Measurements from ENCODE around the gene SYPL1. TPM values are rescaled to one million over a fixed set of nuclear protein-coding genes. Genes with fewer than 3 reads are reported as not detected.

The SYPL1 gene
- total and polyA plus RNA-seq, 4 experiments from 2014 or later, result 46.9 to 78.3 (median 61.7) TPM

- ChIA-PET POLR2A (ENCODE audit: partially characterized antibody) (interaction anchor here (0.6 to 5.2 kb wide), 18 partner anchors 10 to 1100 kb away, joined by 3 to 142 read pairs (median 5); partner anchors contain the start of genes NAMPT and RINT1), CTCF (ENCODE audit: partially characterized antibody) (interaction anchor here (1.2 to 4.5 kb wide), 5 partner anchors 11 to 55 kb away, joined by 4 to 25 read pairs (median 5); no protein-coding TSS in a partner anchor)
- peaks cover 0 to 4% of the 10 kb centered on the region in 2 donors for H3K36me3 Mint-ChIP-seq
- H3K9me3 Mint-ChIP-seq, result no peaks in the 10 kb centered on the region
- H3K4me3 Mint-ChIP-seq, result peak overlapping the region; percentile 86 to 96 (median 90)
- H3K27ac Mint-ChIP-seq, result peak overlapping the region; percentile 84 to 98 (median 97)
- intact Hi-C loops (cut with micrococcal nuclease), result loop anchor here (1.0 to 10.0 kb wide), 10 partner anchors 40 to 1168 kb away; partner anchors contain the start of genes ATXN7L1, CCDC71L, HBP1 and NAMPT
- H3K4me1 Mint-ChIP-seq, result peaks cover 53 to 75% (median 65%) of the 10 kb centered on the region in 4 donors
- Histone ChIP-seq H3K4me3 (ENCODE audit: low read length in 2 of 2) (peak overlapping the region; percentile 32 to 60), H3K27me3 (ENCODE audit: insufficient read depth, low read length) (no peaks in the 10 kb centered on the region), H3K4me1 (ENCODE audit: insufficient read depth, low read length) (peaks cover 52% of the 10 kb centered on the region), H3K9me3 (ENCODE audit: control insufficient read depth in 1 of 2, low read length in 2 of 2) (no peaks in the 10 kb centered on the region), H3K36me3 (ENCODE audit: insufficient read depth, low read length) (no peaks in the 10 kb centered on the region), H3K27ac (ENCODE audit: low read depth, low read length) (peak overlapping the region; percentile 69)
- no peak for DNase-seq
- H3K27me3 Mint-ChIP-seq, result no peaks in the 10 kb centered on the region
These were observed 885 bp upstream of the SYPL1 start for GRCh38 chr7:106112972-106113421.

- Histone ChIP-seq H3K27ac (ENCODE audit: low read depth, low read length) (peak overlapping the region; percentile 69), H3K9me3 (ENCODE audit: control insufficient read depth in 1 of 2, low read length in 2 of 2) (no peaks in the 10 kb centered on the region), H3K4me3 (ENCODE audit: low read length in 2 of 2) (peak overlapping the region; percentile 60 to 76), H3K27me3 (ENCODE audit: insufficient read depth, low read length) (no peaks in the 10 kb centered on the region), H3K36me3 (ENCODE audit: insufficient read depth, low read length) (no peaks in the 10 kb centered on the region), H3K4me1 (ENCODE audit: insufficient read depth, low read length) (peaks cover 52% of the 10 kb centered on the region)
- ChIA-PET POLR2A (ENCODE audit: partially characterized antibody) (interaction anchor here (0.6 to 5.2 kb wide), 26 partner anchors 9 to 1098 kb away, joined by 3 to 142 read pairs (median 4); partner anchors contain the start of genes CCDC71L and NAMPT), CTCF (ENCODE audit: partially characterized antibody) (interaction anchor here (0.8 to 4.5 kb wide), 7 partner anchors 9 to 580 kb away, joined by 3 to 25 read pairs (median 4); partner anchors contain the start of gene RINT1)
- Mint-ChIP-seq H3K4me1 (peaks cover 48 to 71% (median 60%) of the 10 kb centered on the region in 4 donors), H3K27me3 (no peaks in the 10 kb centered on the region), H3K4me3 (peak overlapping the region; percentile 88 to 96 (median 92)), H3K36me3 (peaks cover 0 to 4% of the 10 kb centered on the region in 2 donors), H3K9me3 (no peaks in the 10 kb centered on the region), H3K27ac (peak overlapping the region; percentile 84 to 98 (median 95))
- peak in 2 of 5 donors; percentile 16 to 64 for DNase-seq
- intact Hi-C loops (cut with micrococcal nuclease), result loop anchor here (1.0 to 10.0 kb wide), 12 partner anchors 40 to 1167 kb away; partner anchors contain the start of genes ATXN7L1, CCDC71L, HBP1 and NAMPT
These were observed 426 bp downstream of the SYPL1 start for GRCh38 chr7:106111655-106112117.

- peaks cover 0 to 4% of the 10 kb centered on the region in 2 donors for H3K36me3 Mint-ChIP-seq
- H3K4me3 Mint-ChIP-seq, result peak overlapping the region; percentile 76 to 94 (median 91)
- H3K9me3 Mint-ChIP-seq, result no peaks in the 10 kb centered on the region
- ChIA-PET CTCF (ENCODE audit: partially characterized antibody) (interaction anchor here (0.8 to 4.5 kb wide), 5 partner anchors 34 to 579 kb away, joined by 3 to 25 read pairs (median 6); partner anchors contain the start of gene RINT1), POLR2A (ENCODE audit: partially characterized antibody) (interaction anchor here (0.6 to 5.2 kb wide), 20 partner anchors 8 to 1098 kb away, joined by 3 to 142 read pairs (median 4); partner anchors contain the start of gene CCDC71L)
- H3K4me1 ChIP-seq (ENCODE audit: insufficient read depth, low read length), result peaks cover 52% of the 10 kb centered on the region
- peaks cover 43 to 69% (median 58%) of the 10 kb centered on the region in 4 donors for H3K4me1 Mint-ChIP-seq
- no peaks in the 10 kb centered on the region for H3K36me3 ChIP-seq (ENCODE audit: insufficient read depth, low read length)
- H3K4me3 ChIP-seq (ENCODE audit: low read length in 2 of 2), result peak overlapping the region; percentile 60 to 76
- peak overlapping the region; percentile 69 for H3K27ac ChIP-seq (ENCODE audit: low read depth, low read length)
- H3K27ac Mint-ChIP-seq, result peak overlapping the region; percentile 69 to 97 (median 93)
- DNase-seq, result peak in 2 of 5 donors; percentile 14 to 20
- H3K27me3 Mint-ChIP-seq, result no peaks in the 10 kb centered on the region
- no peaks in the 10 kb centered on the region for H3K27me3 ChIP-seq (ENCODE audit: insufficient read depth, low read length)
- H3K9me3 ChIP-seq (ENCODE audit: control insufficient read depth in 1 of 2, low read length in 2 of 2), result no peaks in the 10 kb centered on the region
- intact Hi-C loops (cut with micrococcal nuclease), result loop anchor here (1.0 to 10.0 kb wide), 9 partner anchors 40 to 1166 kb away; partner anchors contain the start of genes ATXN7L1, CCDC71L, HBP1 and RINT1
These were observed 1.0 kb downstream of the SYPL1 start for GRCh38 chr7:106110885-106111654.

GRCh38 chr7:106110238-106110560 lies 1.9 kb downstream of the SYPL1 start:
- Histone ChIP-seq H3K4me1 (ENCODE audit: insufficient read depth, low read length) (peaks cover 57% of the 10 kb centered on the region), H3K9me3 (ENCODE audit: control insufficient read depth in 1 of 2, low read length in 2 of 2) (no peaks in the 10 kb centered on the region), H3K27me3 (ENCODE audit: insufficient read depth, low read length) (no peaks in the 10 kb centered on the region), H3K4me3 (ENCODE audit: low read length in 2 of 2) (no peak overlapping the region), H3K36me3 (ENCODE audit: insufficient read depth, low read length) (no peaks in the 10 kb centered on the region), H3K27ac (ENCODE audit: low read depth, low read length) (peak overlapping the region; percentile 18)
- ChIA-PET CTCF (ENCODE audit: partially characterized antibody) (interaction anchor here (3.4 to 4.5 kb wide), 2 partner anchors 39 to 44 kb away, joined by 9 to 25 read pairs; no protein-coding TSS in a partner anchor), POLR2A (ENCODE audit: partially characterized antibody) (interaction anchor here (2.3 to 5.2 kb wide), 3 partner anchors 13 to 87 kb away, joined by 10 to 142 read pairs (median 24); no protein-coding TSS in a partner anchor)
- no peak for DNase-seq
- Mint-ChIP-seq H3K4me1 (peaks cover 47 to 73% (median 61%) of the 10 kb centered on the region in 4 donors), H3K4me3 (peak overlapping the region; percentile 14 to 64 (median 49)), H3K36me3 (peaks cover 0 to 6% of the 10 kb centered on the region in 2 donors), H3K27ac (peak overlapping the region; percentile 48 to 84 (median 76)), H3K27me3 (no peaks in the 10 kb centered on the region), H3K9me3 (no peaks in the 10 kb centered on the region)
- intact Hi-C loops (cut with micrococcal nuclease), result loop anchor here (2.0 to 10.0 kb wide), 8 partner anchors 53 to 1165 kb away; partner anchors contain the start of genes ATXN7L1, CCDC71L, HBP1 and RINT1

GRCh38 chr7:106109521-106110237 lies 2.4 kb downstream of the SYPL1 start:
- intact Hi-C loops (cut with micrococcal nuclease), result loop anchor here (2.0 to 10.0 kb wide), 8 partner anchors 53 to 1165 kb away; partner anchors contain the start of genes ATXN7L1, CCDC71L, HBP1 and RINT1
- H3K36me3 ChIP-seq (ENCODE audit: insufficient read depth, low read length), result no peaks in the 10 kb centered on the region
- H3K4me1 ChIP-seq (ENCODE audit: insufficient read depth, low read length), result peaks cover 53% of the 10 kb centered on the region
- peaks cover 0 to 6% of the 10 kb centered on the region in 2 donors for H3K36me3 Mint-ChIP-seq
- H3K4me3 ChIP-seq (ENCODE audit: low read length in 2 of 2), result no peak overlapping the region
- H3K4me1 Mint-ChIP-seq, result peaks cover 48 to 73% (median 60%) of the 10 kb centered on the region in 4 donors
- CTCF ChIA-PET (ENCODE audit: partially characterized antibody), result interaction anchor here (3.4 to 4.5 kb wide), 2 partner anchors 38 to 45 kb away, joined by 9 to 25 read pairs; no protein-coding TSS in a partner anchor
- H3K9me3 Mint-ChIP-seq, result no peaks in the 10 kb centered on the region
- DNase-seq, result no peak
- peak overlapping the region; percentile 14 to 64 (median 49) for H3K4me3 Mint-ChIP-seq
- no peaks in the 10 kb centered on the region for H3K27me3 Mint-ChIP-seq
- no peaks in the 10 kb centered on the region for H3K27me3 ChIP-seq (ENCODE audit: insufficient read depth, low read length)
- POLR2A ChIA-PET (ENCODE audit: partially characterized antibody), result interaction anchor here (2.3 to 5.2 kb wide), 3 partner anchors 13 to 87 kb away, joined by 10 to 142 read pairs (median 24); no protein-coding TSS in a partner anchor
- no peaks in the 10 kb centered on the region for H3K9me3 ChIP-seq (ENCODE audit: control insufficient read depth in 1 of 2, low read length in 2 of 2)
- peak overlapping the region; percentile 18 for H3K27ac ChIP-seq (ENCODE audit: low read depth, low read length)
- peak overlapping the region; percentile 48 to 90 (median 76) for H3K27ac Mint-ChIP-seq

GRCh38 chr7:106108991-106109390 lies 3.1 kb downstream of the SYPL1 start:
- Histone ChIP-seq H3K27ac (ENCODE audit: low read depth, low read length) (no peak overlapping the region), H3K4me1 (ENCODE audit: insufficient read depth, low read length) (peaks cover 52% of the 10 kb centered on the region), H3K4me3 (ENCODE audit: low read length in 2 of 2) (no peak overlapping the region), H3K9me3 (ENCODE audit: control insufficient read depth in 1 of 2, low read length in 2 of 2) (no peaks in the 10 kb centered on the region), H3K36me3 (ENCODE audit: insufficient read depth, low read length) (no peaks in the 10 kb centered on the region), H3K27me3 (ENCODE audit: insufficient read depth, low read length) (no peaks in the 10 kb centered on the region)
- Mint-ChIP-seq H3K27ac (peak overlapping the region in 4 of 7 donors; percentile 27 to 90 (median 52)), H3K36me3 (peaks cover 0 to 6% of the 10 kb centered on the region in 2 donors), H3K9me3 (no peaks in the 10 kb centered on the region), H3K27me3 (no peaks in the 10 kb centered on the region), H3K4me1 (peaks cover 46 to 70% (median 58%) of the 10 kb centered on the region in 4 donors), H3K4me3 (peak overlapping the region in 3 of 8 donors; percentile 26 to 61 (median 44))
- peak in 2 of 5 donors; percentile 13 to 22 for DNase-seq
- intact Hi-C loops (cut with micrococcal nuclease), result no loop called here
- ChIA-PET POLR2A (ENCODE audit: partially characterized antibody) (interaction anchor here (1.7 kb wide), 1 partner anchor 38 kb away, joined by 8 read pairs; no protein-coding TSS in a partner anchor), CTCF (ENCODE audit: partially characterized antibody) (interaction anchor here (3.4 kb wide), 1 partner anchor 46 kb away, joined by 9 read pairs; no protein-coding TSS in a partner anchor)
